Thymus (tissue), 11 donors: Measurements from ENCODE around the gene PKN3. TPM values are rescaled to one million over a fixed set of nuclear protein-coding genes. Genes with fewer than 3 reads are reported as not detected.

ENCODE experiments used
- DNase-seq, 9 donors: peaks; one replicate each; pipeline ENCODE4 v3.0.0-alpha.2; 2013; ENCODE audit warnings: low spot score in 9 of 9, low read depth in 6 of 9, missing footprints in 1 of 9
- H3K27ac ChIP-seq, 2 donors: one replicate each; pipeline ENCODE4 v1.5.1; 2013; ENCODE audit warnings: control low read depth in 1 of 2, low read depth in 1 of 2, low read length in 1 of 2, mild to moderate bottlenecking in 1 of 2, moderate library complexity in 1 of 2
- H3K27me3 ChIP-seq, 2 donors: one replicate each; pipeline ENCODE4 v1.5.1; 2013; ENCODE audit warnings: low read length in 1 of 2; ENCODE audit not compliant: control insufficient read depth in 2 of 2, insufficient read depth in 1 of 2
- H3K36me3 ChIP-seq, 2 donors: one replicate each; pipeline ENCODE4 v1.5.1; 2013; ENCODE audit warnings: low read length in 1 of 2, mild to moderate bottlenecking in 1 of 2, moderate library complexity in 1 of 2; ENCODE audit not compliant: control insufficient read depth in 2 of 2, insufficient read depth in 2 of 2
- H3K4me1 ChIP-seq, 2 donors: one replicate each; pipeline ENCODE4 v1.5.1; 2013; ENCODE audit warnings: low read length in 2 of 2; ENCODE audit not compliant: control insufficient read depth in 2 of 2, insufficient read depth in 2 of 2
- H3K4me3 ChIP-seq, 2 donors: one replicate each; pipeline ENCODE4 v1.5.1; 2013; ENCODE audit warnings: low read length in 2 of 2, control low read depth in 1 of 2, mild to moderate bottlenecking in 1 of 2
- H3K9me3 ChIP-seq, 2 donors: one replicate each; pipeline ENCODE4 v1.5.1; 2013; ENCODE audit warnings: low read length in 1 of 2, mild to moderate bottlenecking in 1 of 2; ENCODE audit not compliant: control insufficient read depth in 2 of 2, insufficient read depth in 1 of 2
- WGBS: extraction: QIAGEN DNeasy Blood & Tissue Kit; methylation state at CpG from one replicate; pipeline ENCODE4 v1.1.7; 2013; 5-methylcytosine and 5-hydroxymethylcytosine counted together
- polyA plus RNA-seq: library from polyadenylated mRNA; stranded (reverse); fragments of 200-250 nt; gene quantifications from one replicate; pipeline ENCODE4 v1.2.3, GENCODE V29; 2013
- total RNA-seq: library from RNA; stranded (reverse); fragments of 120-200 nt; gene quantifications from one replicate; pipeline ENCODE4 v1.2.4, GENCODE V29; 2013
- donor health status: healthy.

Gene PKN3
- total and polyA plus RNA-seq, 2 donors: 3.8 to 10.4 TPM

DNA sequence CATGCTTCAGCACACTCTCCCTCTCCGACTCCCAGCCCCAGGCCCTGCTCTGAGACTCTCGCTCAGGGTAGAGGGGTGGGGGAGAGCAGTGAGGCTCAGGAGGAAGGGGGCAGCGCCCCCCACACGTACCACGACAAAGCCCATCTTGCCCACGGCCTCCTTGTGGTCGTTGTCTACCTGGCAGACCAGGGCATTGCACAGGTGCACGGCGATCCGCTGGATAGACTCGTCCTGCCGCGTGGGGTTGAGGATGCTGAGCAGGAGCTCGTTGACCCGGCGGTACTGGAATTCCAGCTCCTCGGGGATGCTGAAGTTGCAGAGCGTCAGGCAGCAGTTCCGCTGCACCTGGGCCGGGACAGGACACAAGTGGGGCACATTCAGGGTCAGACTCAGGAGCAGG is 40.1 kb downstream of the PKN3 start:
- 93% methylated on average over 20 of the region's 20 CpGs for WGBS
- Histone ChIP-seq H3K9me3 (no peaks in the 10 kb centered on the region), H3K4me1 (no peaks in the 10 kb centered on the region), H3K27me3 (no peaks in the 10 kb centered on the region), H3K36me3 (peaks cover 29 to 43% of the 10 kb centered on the region in 2 donors), H3K27ac (no peak overlapping the region), H3K4me3 (no peak overlapping the region)
- no peak for DNase-seq

DNA sequence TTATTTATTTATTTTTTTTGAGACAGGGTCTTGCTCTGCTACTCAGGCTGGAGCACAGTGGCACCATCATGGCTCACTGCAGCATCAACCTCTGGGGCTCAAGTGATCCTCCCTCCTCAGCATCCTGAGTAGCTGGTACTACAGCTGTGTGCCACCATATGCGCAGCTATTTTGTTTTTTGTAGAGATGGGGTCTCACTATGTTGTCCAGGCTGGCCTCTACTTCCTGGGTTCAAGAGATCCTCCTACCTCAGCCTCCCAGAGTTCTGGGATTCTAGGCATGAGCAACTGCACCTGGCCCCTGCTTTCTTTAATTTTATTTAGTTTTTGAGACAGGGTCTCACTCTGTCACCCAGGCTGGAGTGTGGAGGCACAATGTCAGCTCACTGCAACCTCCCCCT is 41.1 kb downstream of the PKN3 start:
- Histone ChIP-seq H3K4me1 (no peaks in the 10 kb centered on the region), H3K27me3 (no peaks in the 10 kb centered on the region), H3K4me3 (no peak overlapping the region), H3K27ac (no peak overlapping the region), H3K36me3 (peaks cover 27 to 44% of the 10 kb centered on the region in 2 donors), H3K9me3 (no peaks in the 10 kb centered on the region)
- DNase-seq: no peak
- WGBS: 98% methylated on average over 1 of the region's 1 CpG

DNA sequence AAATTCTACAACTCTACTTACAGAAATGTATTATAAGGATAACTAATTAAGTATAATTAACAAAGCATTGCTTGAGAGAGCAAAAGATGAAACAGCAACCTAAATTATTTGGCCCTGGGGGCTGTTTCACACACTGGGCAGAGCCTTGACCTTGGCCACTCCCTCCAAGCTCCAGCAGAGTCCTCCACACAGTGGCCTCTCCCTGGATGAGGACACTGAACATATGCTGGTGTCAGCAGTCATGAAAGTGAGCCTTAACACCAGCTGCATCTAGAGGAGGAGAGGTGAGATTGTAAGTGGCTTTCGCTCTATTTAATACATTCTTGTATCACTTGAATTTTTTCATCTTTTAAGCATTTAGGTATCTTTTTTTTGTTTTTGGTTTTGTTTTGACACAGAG is 44.9 kb downstream of the PKN3 start:
- Histone ChIP-seq H3K27ac (no peak overlapping the region), H3K27me3 (no peaks in the 10 kb centered on the region), H3K4me3 (no peak overlapping the region), H3K9me3 (no peaks in the 10 kb centered on the region), H3K4me1 (no peaks in the 10 kb centered on the region), H3K36me3 (peaks cover 28 to 31% of the 10 kb centered on the region in 2 donors)
- no peak for DNase-seq
- WGBS: 100% methylated on average over 1 of the region's 1 CpG

DNA sequence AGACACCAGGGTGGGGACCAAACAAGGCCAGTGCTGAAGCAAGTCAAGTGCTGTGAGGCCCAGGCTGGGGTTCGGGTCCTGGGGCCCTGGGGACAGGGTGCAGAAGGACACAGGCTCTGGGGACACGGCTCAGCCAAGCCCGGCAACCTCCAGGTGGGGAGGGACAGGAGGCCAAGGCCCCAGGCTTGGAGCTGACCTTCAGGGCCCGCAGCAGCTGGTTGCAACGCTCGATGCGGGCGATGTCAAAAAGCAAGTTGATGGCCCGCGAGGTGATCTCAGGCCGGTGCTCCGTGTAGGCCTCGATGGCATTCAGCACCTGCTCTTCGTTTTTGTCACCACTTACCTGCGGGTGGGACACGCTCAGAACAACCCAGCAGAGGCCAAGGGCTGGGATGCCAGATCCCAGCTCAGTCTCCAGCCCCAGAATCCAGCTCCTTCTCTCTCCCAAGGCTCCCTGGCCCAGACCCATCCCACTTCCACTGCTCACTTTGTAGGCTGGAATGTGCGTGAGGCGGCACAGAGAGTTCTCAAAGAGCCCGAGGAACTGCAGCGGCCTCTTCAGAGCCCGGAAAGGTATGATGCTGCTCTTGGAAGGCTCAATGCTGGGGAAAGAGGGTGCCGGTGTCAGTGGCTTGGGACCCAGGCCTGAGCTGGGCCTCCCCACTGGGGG is 48.8 kb downstream of the PKN3 start:
- Histone ChIP-seq H3K27ac (no peak overlapping the region), H3K9me3 (no peaks in the 10 kb centered on the region), H3K36me3 (peaks cover 48 to 50% of the 10 kb centered on the region in 2 donors), H3K4me3 (no peak overlapping the region), H3K27me3 (no peaks in the 10 kb centered on the region), H3K4me1 (no peaks in the 10 kb centered on the region)
- DNase-seq: no peak
- WGBS: 98% methylated on average over 22 of the region's 22 CpGs

DNA sequence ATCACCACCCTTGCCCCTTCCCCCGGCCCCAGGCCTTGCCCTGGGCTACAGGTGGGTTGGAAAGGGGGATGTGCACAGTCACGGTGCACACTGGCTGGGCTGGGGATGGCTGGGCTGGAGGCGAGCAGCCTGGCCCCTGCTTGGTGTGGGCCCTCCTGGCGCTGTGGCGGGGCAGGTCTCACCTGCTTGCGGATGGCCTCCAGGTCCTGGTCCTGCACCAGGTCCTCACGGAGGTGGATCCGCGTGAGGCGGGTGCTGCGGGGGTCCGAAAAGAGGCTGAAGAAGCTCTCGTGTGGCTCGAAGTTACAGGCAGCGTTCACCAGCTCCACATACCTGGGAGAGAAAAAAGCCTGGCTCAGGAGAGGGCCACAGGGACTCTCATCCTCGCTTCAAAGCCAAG is 51.3 kb downstream of the PKN3 start:
- H3K27me3 ChIP-seq: no peaks in the 10 kb centered on the region
- no peak overlapping the region for H3K4me3 ChIP-seq
- H3K27ac ChIP-seq: no peak overlapping the region
- no peaks in the 10 kb centered on the region for H3K9me3 ChIP-seq
- peaks cover 43 to 46% of the 10 kb centered on the region in 2 donors for H3K36me3 ChIP-seq
- WGBS: 99% methylated on average over 16 of the region's 16 CpGs
- no peak for DNase-seq
- H3K4me1 ChIP-seq: no peaks in the 10 kb centered on the region

DNA sequence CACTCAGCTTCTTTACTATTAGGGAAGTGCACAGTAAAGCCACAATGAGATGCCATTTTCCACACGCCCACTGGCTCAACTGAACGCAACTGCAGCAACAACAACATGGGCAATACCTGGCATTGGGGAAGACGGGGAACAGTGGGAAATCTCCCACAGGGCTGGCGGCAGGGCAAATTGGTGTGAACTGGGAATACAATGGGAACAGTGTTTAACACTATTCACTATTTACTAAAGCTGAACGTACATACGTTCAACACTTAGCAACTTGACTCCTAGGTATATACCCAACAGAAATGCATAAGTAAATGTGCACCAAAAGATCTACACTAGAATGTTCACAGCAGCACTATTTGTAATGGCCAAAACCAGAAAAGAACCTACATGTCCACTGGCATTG is 55.3 kb downstream of the PKN3 start:
- no peak overlapping the region for H3K4me3 ChIP-seq
- peaks cover 24 to 26% of the 10 kb centered on the region in 2 donors for H3K36me3 ChIP-seq
- 97% methylated on average over 6 of the region's 6 CpGs for WGBS
- no peaks in the 10 kb centered on the region for H3K9me3 ChIP-seq
- no peaks in the 10 kb centered on the region for H3K27me3 ChIP-seq
- no peaks in the 10 kb centered on the region for H3K4me1 ChIP-seq
- DNase-seq: no peak
- H3K27ac ChIP-seq: no peak overlapping the region

DNA sequence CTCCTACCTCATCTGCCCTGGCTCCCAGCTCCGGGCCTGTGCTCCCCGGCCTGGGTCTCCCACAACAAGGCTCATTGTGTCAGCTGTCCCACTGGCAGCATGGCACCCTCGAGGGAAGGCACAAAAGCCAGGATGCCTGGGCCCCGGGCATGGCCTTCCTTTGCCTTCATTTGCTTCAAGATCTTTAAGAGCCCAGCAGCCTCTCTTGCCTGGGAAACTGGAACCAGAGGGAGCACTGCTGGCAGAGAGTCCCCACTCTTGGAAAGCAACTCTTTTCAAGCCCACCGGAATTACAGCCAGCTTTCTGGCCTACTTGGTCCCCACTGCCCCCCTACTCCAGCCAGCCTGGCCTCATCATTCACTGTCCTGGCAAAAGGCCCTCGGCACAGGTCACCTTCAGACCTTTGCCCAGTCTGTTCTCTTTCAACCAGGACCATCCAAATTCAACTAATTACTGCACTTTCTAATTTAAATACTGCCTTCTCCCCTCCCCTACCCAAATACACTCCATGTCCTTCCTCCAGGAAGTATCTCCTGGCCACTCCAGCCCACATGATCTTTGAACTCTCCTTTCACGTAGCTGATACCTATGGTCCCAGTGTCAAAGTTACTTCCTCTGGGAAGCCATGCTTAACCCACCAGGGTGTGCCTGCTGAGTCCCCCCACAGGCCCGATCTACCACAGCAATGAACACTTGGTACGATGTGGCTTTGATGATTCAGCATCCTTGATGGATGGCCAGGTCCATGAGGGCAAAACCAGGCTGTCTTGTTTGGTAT is 60.6 kb downstream of the PKN3 start:
- H3K4me3 ChIP-seq: no peak overlapping the region
- H3K9me3 ChIP-seq: no peaks in the 10 kb centered on the region
- peaks cover 15 to 18% of the 10 kb centered on the region in 2 donors for H3K36me3 ChIP-seq
- peaks cover 0 to 5% of the 10 kb centered on the region in 2 donors for H3K4me1 ChIP-seq
- WGBS: 91% methylated on average over 9 of the region's 9 CpGs
- H3K27ac ChIP-seq: no peak overlapping the region
- no peaks in the 10 kb centered on the region for H3K27me3 ChIP-seq
- no peak for DNase-seq

DNA sequence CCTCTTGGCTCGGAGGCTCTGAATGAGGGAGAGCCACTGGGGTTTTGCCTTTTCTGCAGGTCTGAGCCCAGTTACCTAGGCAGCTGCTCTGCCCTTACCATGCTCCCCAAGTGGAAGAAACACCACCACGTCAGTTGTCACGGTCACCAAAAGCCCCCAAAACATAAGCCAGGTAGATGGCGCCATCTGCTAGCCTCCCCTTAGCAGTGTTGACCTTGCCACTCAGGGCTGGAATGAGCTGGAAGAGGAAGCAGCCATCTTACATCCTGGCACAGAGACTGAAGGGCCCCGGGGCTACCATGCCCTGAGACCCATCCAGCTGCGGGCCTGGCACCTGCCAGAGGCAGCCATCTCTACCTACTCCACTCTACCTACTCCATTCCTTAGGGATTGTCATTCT is 62.1 kb downstream of the PKN3 start:
- WGBS: 88% methylated on average over 6 of the region's 6 CpGs
- no peak overlapping the region for H3K27ac ChIP-seq
- peaks cover 0 to 5% of the 10 kb centered on the region in 2 donors for H3K4me1 ChIP-seq
- H3K4me3 ChIP-seq: no peak overlapping the region
- no peaks in the 10 kb centered on the region for H3K9me3 ChIP-seq
- H3K27me3 ChIP-seq: no peaks in the 10 kb centered on the region
- DNase-seq: peak in 1 of 9 donors; percentile 19
- H3K36me3 ChIP-seq: peaks cover 18 to 19% of the 10 kb centered on the region in 2 donors

DNA sequence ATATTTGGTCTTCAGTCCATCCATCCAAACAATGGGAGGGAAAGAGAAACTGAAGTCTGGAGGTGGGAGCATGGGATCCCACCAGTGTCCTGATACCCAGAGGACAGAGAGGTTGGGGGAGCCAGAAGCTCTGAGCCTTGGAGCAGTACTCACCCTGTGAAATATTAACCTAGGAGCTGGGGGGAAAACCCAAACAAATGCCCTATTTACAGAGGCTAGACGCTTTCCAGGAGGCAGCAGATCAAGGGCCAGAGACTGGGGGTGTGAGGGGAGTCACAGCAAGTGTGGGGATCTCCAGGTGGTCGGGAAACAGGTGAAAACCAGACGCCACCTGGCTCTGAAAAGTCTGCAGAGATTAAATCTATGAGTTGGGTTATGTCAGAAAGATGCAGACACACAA is 63.2 kb downstream of the PKN3 start:
- no peak for DNase-seq
- no peaks in the 10 kb centered on the region for H3K9me3 ChIP-seq
- peaks cover 4 to 8% of the 10 kb centered on the region in 2 donors for H3K4me1 ChIP-seq
- no peak overlapping the region for H3K4me3 ChIP-seq
- H3K27ac ChIP-seq: no peak overlapping the region
- whole genome bisulfite sequencing: 93% methylated on average over 3 of the region's 3 CpGs
- H3K36me3 ChIP-seq: peaks cover 18 to 19% of the 10 kb centered on the region in 2 donors
- no peaks in the 10 kb centered on the region for H3K27me3 ChIP-seq
